ENCODE data around the gene CFAP73. TPM values are rescaled to one million over a fixed set of nuclear protein-coding genes. Genes with fewer than 3 reads are reported as not detected.

The CFAP73 gene
- total and polyA plus RNA-seq, 2 experiments from 2014 or later: 0.50 to 0.59 TPM

- TF ChIP-seq, protein P1, sequence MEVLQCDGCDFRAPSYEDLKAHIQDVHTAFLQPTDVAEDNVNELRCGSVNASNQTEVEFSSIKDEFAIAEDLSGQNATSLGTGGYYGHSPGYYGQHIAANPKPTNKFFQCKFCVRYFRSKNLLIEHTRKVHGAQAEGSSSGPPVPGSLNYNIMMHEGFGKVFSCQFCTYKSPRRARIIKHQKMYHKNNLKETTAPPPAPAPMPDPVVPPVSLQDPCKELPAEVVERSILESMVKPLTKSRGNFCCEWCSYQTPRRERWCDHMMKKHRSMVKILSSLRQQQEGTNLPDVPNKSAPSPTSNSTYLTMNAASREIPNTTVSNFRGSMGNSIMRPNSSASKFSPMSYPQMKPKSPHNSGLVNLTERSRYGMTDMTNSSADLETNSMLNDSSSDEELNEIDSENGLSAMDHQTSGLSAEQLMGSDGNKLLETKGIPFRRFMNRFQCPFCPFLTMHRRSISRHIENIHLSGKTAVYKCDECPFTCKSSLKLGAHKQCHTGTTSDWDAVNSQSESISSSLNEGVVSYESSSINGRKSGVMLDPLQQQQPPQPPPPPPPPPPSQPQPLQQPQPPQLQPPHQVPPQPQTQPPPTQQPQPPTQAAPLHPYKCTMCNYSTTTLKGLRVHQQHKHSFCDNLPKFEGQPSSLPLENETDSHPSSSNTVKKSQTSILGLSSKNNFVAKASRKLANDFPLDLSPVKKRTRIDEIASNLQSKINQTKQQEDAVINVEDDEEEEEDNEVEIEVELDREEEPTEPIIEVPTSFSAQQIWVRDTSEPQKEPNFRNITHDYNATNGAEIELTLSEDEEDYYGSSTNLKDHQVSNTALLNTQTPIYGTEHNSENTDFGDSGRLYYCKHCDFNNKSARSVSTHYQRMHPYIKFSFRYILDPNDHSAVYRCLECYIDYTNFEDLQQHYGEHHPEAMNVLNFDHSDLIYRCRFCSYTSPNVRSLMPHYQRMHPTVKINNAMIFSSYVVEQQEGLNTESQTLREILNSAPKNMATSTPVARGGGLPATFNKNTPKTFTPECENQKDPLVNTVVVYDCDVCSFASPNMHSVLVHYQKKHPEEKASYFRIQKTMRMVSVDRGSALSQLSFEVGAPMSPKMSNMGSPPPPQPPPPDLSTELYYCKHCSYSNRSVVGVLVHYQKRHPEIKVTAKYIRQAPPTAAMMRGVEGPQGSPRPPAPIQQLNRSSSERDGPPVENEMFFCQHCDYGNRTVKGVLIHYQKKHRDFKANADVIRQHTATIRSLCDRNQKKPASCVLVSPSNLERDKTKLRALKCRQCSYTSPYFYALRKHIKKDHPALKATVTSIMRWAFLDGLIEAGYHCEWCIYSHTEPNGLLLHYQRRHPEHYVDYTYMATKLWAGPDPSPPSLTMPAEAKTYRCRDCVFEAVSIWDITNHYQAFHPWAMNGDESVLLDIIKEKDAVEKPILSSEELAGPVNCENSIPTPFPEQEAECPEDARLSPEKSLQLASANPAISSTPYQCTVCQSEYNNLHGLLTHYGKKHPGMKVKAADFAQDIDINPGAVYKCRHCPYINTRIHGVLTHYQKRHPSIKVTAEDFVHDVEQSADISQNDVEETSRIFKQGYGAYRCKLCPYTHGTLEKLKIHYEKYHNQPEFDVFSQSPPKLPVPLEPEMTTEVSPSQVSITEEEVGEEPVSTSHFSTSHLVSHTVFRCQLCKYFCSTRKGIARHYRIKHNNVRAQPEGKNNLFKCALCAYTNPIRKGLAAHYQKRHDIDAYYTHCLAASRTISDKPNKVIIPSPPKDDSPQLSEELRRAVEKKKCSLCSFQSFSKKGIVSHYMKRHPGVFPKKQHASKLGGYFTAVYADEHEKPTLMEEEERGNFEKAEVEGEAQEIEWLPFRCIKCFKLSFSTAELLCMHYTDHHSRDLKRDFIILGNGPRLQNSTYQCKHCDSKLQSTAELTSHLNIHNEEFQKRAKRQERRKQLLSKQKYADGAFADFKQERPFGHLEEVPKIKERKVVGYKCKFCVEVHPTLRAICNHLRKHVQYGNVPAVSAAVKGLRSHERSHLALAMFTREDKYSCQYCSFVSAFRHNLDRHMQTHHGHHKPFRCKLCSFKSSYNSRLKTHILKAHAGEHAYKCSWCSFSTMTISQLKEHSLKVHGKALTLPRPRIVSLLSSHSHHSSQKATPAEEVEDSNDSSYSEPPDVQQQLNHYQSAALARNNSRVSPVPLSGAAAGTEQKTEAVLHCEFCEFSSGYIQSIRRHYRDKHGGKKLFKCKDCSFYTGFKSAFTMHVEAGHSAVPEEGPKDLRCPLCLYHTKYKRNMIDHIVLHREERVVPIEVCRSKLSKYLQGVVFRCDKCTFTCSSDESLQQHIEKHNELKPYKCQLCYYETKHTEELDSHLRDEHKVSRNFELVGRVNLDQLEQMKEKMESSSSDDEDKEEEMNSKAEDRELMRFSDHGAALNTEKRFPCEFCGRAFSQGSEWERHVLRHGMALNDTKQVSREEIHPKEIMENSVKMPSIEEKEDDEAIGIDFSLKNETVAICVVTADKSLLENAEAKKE (CRISPR knock-in tag; IDR thresholded peaks at IDR 0.05): no peak
- TF ChIP-seq JUNB (IDR thresholded peaks at IDR 0.05; ENCODE audit: unreplicated experiment) (no peak), REST (IDR thresholded peaks at IDR 0.05; ENCODE audit: unreplicated experiment) (no peak), POLR2AphosphoS5 (IDR thresholded peaks at IDR 0.05; ENCODE audit: low read depth) (no peak), CREB1 (CRISPR knock-in tag; IDR thresholded peaks at IDR 0.05; ENCODE audit: low read depth) (no peak), ZNF114 (CRISPR knock-in tag; IDR thresholded peaks at IDR 0.05) (no peak), EZH2phosphoT487 (IDR thresholded peaks at IDR 0.05; ENCODE audit: unreplicated experiment) (no peak), STAT1 (IDR thresholded peaks at IDR 0.05; ENCODE audit: unreplicated experiment) (no peak), ETS1 (IDR thresholded peaks at IDR 0.05) (no peak), EZH2 (IDR thresholded peaks at IDR 0.05; ENCODE audit: low read depth, unreplicated experiment) (no peak), NANOG (IDR thresholded peaks at IDR 0.05; ENCODE audit: borderline replicate concordance) (no peak), ZNF331 (CRISPR knock-in tag; IDR thresholded peaks at IDR 0.05; ENCODE audit: low read depth) (no peak)
These were observed 39.5 kb upstream of the CFAP73 start (continued) for GRCh38 chr12:113109872-113110599.
